Activated naive CD4-positive, alpha-beta T cell treated with anti-CD3 and anti-CD28 coated beads for 36 hours (primary cell): ENCODE measurements around the gene OR10H2. TPM values are rescaled to one million over a fixed set of nuclear protein-coding genes. Genes with fewer than 3 reads are reported as not detected.
"Not testable (repeated sequence)": the region's sequence is repeated elsewhere in the genome, so short reads cannot be mapped to it uniquely, and the experiment has no call there.

Experiments used
- CTCF ChIA-PET: fragments of 350-600 bp; sonication (Branson Sonifier 250); formaldehyde crosslinking; loops from one replicate; lab custom pipeline; 2021; ENCODE audit warnings: antibody characterized with exemption; lab: Charles Lee
- DNase-seq: peaks from one replicate; pipeline ENCODE4 v3.0.0-alpha.2; 2020
- H3K27ac Mint-ChIP-seq: one replicate; pipeline ENCODE4 v1.8.0; 2021; ENCODE audit warnings: mild to moderate bottlenecking, mixed read lengths
- H3K27me3 Mint-ChIP-seq: one replicate; pipeline ENCODE4 v1.8.0; 2021; ENCODE audit warnings: low read depth, mixed read lengths
- H3K36me3 Mint-ChIP-seq: one replicate; pipeline ENCODE4 v1.8.0; 2021; ENCODE audit warnings: low read depth, mixed read lengths
- H3K4me1 Mint-ChIP-seq: one replicate; pipeline ENCODE4 v1.8.0; 2021; ENCODE audit warnings: low read depth, mixed read lengths
- H3K4me3 Mint-ChIP-seq: one replicate; pipeline ENCODE4 v1.8.0; 2021; ENCODE audit warnings: mild to moderate bottlenecking, moderate library complexity, mixed read lengths
- H3K9me3 Mint-ChIP-seq: one replicate; pipeline ENCODE4 v1.8.0; 2021; ENCODE audit warnings: mixed read lengths
- intact Hi-C: fragments of 100-400 bp; cut with micrococcal nuclease; formaldehyde crosslinking; loops from one replicate; pipeline ENCODE4 v1.15.1; 2023
- total RNA-seq, 2 experiments: library from RNA; stranded (reverse); gene quantifications; one replicate each; pipeline ENCODE4 v1.2.3, GENCODE V29; 2021

Gene OR10H2
- not detected for total RNA-seq

DNA sequence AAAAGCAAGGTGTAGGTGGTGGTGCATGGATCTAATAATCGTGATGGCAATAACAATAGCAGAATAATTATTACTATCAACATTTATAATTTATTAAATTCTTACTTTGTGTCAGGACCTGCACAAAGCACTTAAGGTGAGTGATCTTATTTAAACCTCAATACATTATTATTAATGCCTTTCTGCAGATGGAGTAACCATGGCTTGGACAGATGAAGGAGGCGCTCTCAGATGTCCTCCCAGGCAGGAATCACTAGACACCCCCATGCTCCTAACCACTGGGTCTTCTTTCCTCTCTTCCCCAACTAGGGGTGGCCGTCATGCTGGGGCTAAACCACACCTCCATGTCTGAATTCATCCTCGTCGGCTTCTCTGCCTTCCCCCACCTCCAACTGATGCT is at the start of gene OR10H2:
OR10H2 (plus strand) TSS at position 301 of the 400 bp plus-strand sequence; CDS start at position 321, 20 bp downstream.
- H3K9me3 Mint-ChIP-seq = no peaks in the 10 kb centered on the region
- CTCF ChIA-PET = no interaction called here
- intact Hi-C loops = no loop called here
- DNase-seq = no peak
- no peak within 1 kb of the TSS for H3K27ac Mint-ChIP-seq
- H3K4me1 Mint-ChIP-seq = no peaks in the 10 kb centered on the region
- peaks cover 28% of the 10 kb centered on the region for H3K27me3 Mint-ChIP-seq
- no peaks in the 10 kb centered on the region for H3K36me3 Mint-ChIP-seq
- H3K4me3 Mint-ChIP-seq = no peak within 1 kb of the TSS

- peaks cover 13% of the 10 kb centered on the region for H3K27me3 Mint-ChIP-seq
- H3K9me3 Mint-ChIP-seq = peaks cover 6% of the 10 kb centered on the region
- no peak for DNase-seq
- no peak overlapping the region for H3K27ac Mint-ChIP-seq
- H3K36me3 Mint-ChIP-seq = no peaks in the 10 kb centered on the region
- intact Hi-C loops = no loop called here
- CTCF ChIA-PET = interaction anchor here (0.6 kb wide), 1 partner anchor 761 kb away, joined by 3 read pairs; no protein-coding TSS in a partner anchor
- H3K4me1 Mint-ChIP-seq = peaks cover 4% of the 10 kb centered on the region
- no peak overlapping the region for H3K4me3 Mint-ChIP-seq
Observed at GRCh38 chr19:15679089-15679488, 48.7 kb upstream of the OR10H2 start.

- H3K27ac Mint-ChIP-seq, DNase-seq, intact Hi-C loops, H3K9me3 Mint-ChIP-seq, H3K4me3 Mint-ChIP-seq, H3K36me3 Mint-ChIP-seq, H3K4me1 Mint-ChIP-seq, CTCF ChIA-PET: not testable (repeated sequence)
- peaks cover 17% of the 10 kb centered on the region for H3K27me3 Mint-ChIP-seq
Observed at GRCh38 chr19:15679865-15680264, 48.0 kb upstream of the OR10H2 start.

DNA sequence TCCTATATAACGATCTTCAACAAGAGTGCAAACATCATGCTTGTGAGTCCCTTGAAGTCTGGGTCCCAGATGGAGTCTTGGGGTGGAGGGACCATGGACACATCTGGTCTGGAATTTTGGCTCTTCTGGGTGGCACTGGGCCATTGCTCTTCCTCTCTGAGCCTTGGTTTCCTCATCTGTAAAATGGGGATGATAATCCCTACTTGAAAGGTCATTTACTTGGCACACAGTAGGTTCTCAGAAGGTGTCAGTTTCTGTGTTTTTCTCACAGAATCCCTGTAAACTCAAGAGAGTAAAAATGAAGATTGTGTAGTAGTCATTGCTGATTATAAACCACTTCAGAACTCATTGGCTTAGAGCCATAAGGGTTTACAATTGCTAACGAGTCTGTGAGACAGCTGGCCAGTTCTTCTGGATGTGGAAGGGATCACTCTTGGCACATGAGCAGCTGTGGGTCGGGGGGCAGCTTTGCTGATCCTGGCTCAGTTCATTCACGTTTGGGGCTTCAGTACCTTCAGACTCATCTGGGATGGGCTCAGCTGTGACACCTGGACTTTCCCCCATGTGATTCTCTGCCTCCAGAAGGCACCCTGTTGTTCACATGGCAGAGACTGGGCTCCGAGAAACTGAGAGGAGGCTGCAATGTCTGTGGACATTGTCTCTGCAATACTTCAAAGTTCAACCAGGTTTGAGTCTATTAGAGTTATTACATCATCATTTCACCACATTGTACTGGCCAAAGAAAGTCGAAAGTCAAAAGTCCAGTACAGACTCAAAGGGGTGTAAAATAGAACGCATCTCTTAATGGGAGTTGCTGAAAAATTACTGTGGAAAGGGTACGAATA is 47.1 kb upstream of the OR10H2 start:
- CTCF ChIA-PET = no interaction called here
- H3K4me3 Mint-ChIP-seq = no peak overlapping the region
- H3K36me3 Mint-ChIP-seq = no peaks in the 10 kb centered on the region
- peaks cover 6% of the 10 kb centered on the region for H3K9me3 Mint-ChIP-seq
- peaks cover 21% of the 10 kb centered on the region for H3K27me3 Mint-ChIP-seq
- DNase-seq = no peak
- H3K4me1 Mint-ChIP-seq = no peaks in the 10 kb centered on the region
- intact Hi-C loops = no loop called here
- H3K27ac Mint-ChIP-seq = no peak overlapping the region

DNA sequence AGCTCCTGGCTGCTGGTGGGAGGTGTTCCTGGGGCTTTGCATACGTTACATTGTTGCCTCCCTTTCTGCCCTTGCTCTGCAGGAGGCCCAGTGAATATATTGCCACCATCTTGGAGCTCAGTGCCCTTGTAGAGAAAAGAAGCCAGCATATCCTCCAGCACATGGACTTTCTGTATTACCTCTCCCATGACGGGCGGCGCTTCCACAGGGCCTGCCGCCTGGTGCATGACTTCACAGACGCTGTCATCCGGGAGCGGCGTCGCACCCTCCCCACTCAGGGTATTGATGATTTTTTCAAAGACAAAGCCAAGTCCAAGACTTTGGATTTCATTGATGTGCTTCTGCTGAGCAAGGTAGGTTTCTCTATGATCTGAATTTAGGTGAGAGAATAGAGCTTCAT is 44.4 kb upstream of the OR10H2 start:
- CTCF ChIA-PET = no interaction called here
- Mint-ChIP-seq H3K36me3 (no peaks in the 10 kb centered on the region), H3K27ac (no peak overlapping the region), H3K4me3 (no peak overlapping the region), H3K9me3 (no peaks in the 10 kb centered on the region), H3K4me1 (no peaks in the 10 kb centered on the region), H3K27me3 (peaks cover 28% of the 10 kb centered on the region)
- no peak for DNase-seq
- intact Hi-C loops = no loop called here

- H3K36me3 Mint-ChIP-seq = no peaks in the 10 kb centered on the region
- H3K27ac Mint-ChIP-seq = no peak overlapping the region
- CTCF ChIA-PET = no interaction called here
- H3K27me3 Mint-ChIP-seq = peaks cover 28% of the 10 kb centered on the region
- peak; percentile 46 for DNase-seq
- no peaks in the 10 kb centered on the region for H3K4me1 Mint-ChIP-seq
- intact Hi-C loops = no loop called here
- no peak overlapping the region for H3K4me3 Mint-ChIP-seq
- peaks cover 3% of the 10 kb centered on the region for H3K9me3 Mint-ChIP-seq
Observed at GRCh38 chr19:15684828-15685227, 43.0 kb upstream of the OR10H2 start.

DNA sequence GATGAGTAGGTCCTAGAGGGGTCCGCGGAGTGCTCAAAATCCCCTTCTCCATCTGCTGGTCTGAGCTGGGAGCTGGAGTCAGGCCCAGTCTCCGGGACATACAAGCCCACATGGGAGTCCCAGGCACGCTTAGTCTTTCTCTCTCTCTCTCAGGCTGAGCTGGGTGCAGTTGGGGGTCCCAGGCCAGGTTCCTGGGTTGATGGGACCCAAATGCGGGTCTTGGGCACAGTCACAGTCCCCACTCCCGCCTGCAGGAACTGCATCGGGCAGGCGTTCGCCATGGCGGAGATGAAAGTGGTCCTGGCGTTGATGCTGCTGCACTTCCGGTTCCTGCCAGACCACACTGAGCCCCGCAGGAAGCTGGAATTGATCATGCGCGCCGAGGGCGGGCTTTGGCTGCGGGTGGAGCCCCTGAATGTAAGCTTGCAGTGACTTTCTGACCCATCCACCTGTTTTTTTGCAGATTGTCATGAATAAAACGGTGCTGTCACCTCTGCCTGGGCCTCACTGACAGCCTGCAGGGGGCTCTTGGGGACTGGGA is 31.1 kb upstream of the OR10H2 start:
- Mint-ChIP-seq H3K27me3 (peaks cover 23% of the 10 kb centered on the region), H3K4me1 (no peaks in the 10 kb centered on the region), H3K27ac (no peak overlapping the region), H3K36me3 (no peaks in the 10 kb centered on the region), H3K9me3 (peaks cover 2% of the 10 kb centered on the region), H3K4me3 (no peak overlapping the region)
- no peak for DNase-seq
- CTCF ChIA-PET = no interaction called here
- intact Hi-C loops = no loop called here

- Mint-ChIP-seq H3K36me3 (no peaks in the 10 kb centered on the region), H3K4me1 (no peaks in the 10 kb centered on the region), H3K27ac (no peak overlapping the region), H3K9me3 (no peaks in the 10 kb centered on the region), H3K4me3 (no peak overlapping the region), H3K27me3 (peaks cover 31% of the 10 kb centered on the region)
- no peak for DNase-seq
- intact Hi-C loops = no loop called here
- CTCF ChIA-PET = interaction anchor here (0.7 kb wide), 1 partner anchor 97 kb away, joined by 4 read pairs; no protein-coding TSS in a partner anchor
Observed at GRCh38 chr19:15701757-15702533, 25.9 kb upstream of the OR10H2 start.

DNA sequence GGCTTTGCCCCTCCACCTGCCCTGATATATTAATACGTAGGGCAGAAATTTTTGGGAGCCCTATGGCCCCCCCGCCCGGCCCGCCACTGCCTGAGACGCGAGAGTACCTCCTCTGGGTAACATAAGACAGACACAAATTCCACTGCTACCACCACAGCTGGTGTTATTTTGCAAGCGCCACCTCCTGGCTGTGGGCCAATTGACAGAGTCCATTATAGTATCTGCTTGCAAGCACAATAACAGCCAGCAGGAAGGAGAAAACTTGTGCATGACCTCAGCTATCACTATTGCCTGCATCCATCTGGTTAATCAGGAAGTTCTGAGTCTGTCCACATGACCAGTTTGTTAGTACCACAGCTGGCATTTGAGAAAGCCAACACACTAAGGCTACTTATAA is 25.3 kb upstream of the OR10H2 start:
- H3K36me3 Mint-ChIP-seq = no peaks in the 10 kb centered on the region
- CTCF ChIA-PET = no interaction called here
- H3K9me3 Mint-ChIP-seq = no peaks in the 10 kb centered on the region
- intact Hi-C loops = no loop called here
- H3K4me1 Mint-ChIP-seq = no peaks in the 10 kb centered on the region
- H3K27ac Mint-ChIP-seq = no peak overlapping the region
- no peak overlapping the region for H3K4me3 Mint-ChIP-seq
- peaks cover 29% of the 10 kb centered on the region for H3K27me3 Mint-ChIP-seq
- peak; percentile 38 for DNase-seq

DNA sequence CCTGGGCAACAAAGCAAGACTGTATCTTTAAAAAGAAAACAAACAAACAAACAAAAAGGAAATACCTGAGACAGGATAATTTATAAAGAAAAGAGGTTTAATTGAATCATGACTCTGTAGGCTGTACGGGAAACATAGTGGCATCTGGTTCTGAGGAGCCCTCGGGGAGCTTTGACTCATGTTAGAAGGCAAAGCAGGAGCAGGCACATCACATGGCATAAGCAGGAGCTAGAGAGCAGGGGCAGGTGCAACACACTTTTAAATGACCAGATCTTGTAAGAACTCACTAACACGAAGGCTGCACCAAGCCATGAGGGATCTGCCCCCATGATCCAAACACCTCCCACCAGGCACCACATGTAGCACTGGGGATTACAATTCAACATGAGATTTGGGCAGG is 13.2 kb upstream of the OR10H2 start:
- H3K27ac Mint-ChIP-seq = no peak overlapping the region
- CTCF ChIA-PET = no interaction called here
- H3K4me1 Mint-ChIP-seq = no peaks in the 10 kb centered on the region
- DNase-seq = no peak
- intact Hi-C loops = no loop called here
- H3K4me3 Mint-ChIP-seq = no peak overlapping the region
- no peaks in the 10 kb centered on the region for H3K9me3 Mint-ChIP-seq
- H3K36me3 Mint-ChIP-seq = no peaks in the 10 kb centered on the region
- peaks cover 12% of the 10 kb centered on the region for H3K27me3 Mint-ChIP-seq

GRCh38 chr19:15715642-15716041 is 12.2 kb upstream of the OR10H2 start:
- Mint-ChIP-seq H3K27me3 (peaks cover 12% of the 10 kb centered on the region), H3K9me3 (no peaks in the 10 kb centered on the region), H3K27ac (no peak overlapping the region), H3K36me3 (no peaks in the 10 kb centered on the region), H3K4me3 (no peak overlapping the region), H3K4me1 (no peaks in the 10 kb centered on the region)
- intact Hi-C loops = no loop called here
- CTCF ChIA-PET = no interaction called here
- no peak for DNase-seq

DNA sequence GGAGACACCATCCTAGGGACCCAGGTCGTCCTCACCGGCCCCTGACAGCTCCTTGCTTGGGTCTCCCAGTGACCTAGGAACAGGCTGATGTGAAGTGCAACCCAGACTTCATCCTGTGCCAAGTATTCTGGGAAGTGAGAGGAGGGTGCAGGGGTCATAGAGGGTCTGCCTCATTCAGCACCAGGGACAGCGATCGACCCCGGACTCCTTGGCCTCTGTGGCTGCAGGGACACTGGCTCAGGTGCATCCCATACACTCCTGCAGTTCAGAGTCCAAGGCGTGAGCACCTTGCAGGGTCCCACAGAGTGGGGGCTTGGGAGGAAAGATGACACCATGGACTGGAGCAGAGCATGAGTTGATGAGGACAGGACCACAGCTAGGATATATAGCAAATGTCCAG is 10.0 kb upstream of the OR10H2 start:
- CTCF ChIA-PET = no interaction called here
- intact Hi-C loops = no loop called here

More for the DNA sequence above, 10.0 kb upstream of the OR10H2 start:
- no peak overlapping the region for H3K4me3 Mint-ChIP-seq
- no peak overlapping the region for H3K27ac Mint-ChIP-seq
- H3K9me3 Mint-ChIP-seq = no peaks in the 10 kb centered on the region
- H3K4me1 Mint-ChIP-seq = no peaks in the 10 kb centered on the region
- H3K27me3 Mint-ChIP-seq = peaks cover 26% of the 10 kb centered on the region
- DNase-seq = no peak
- no peaks in the 10 kb centered on the region for H3K36me3 Mint-ChIP-seq
